WTC11 (cell line): ENCODE results near the gene SOX5. TPM values are rescaled to one million over a fixed set of nuclear protein-coding genes. Genes with fewer than 3 reads are reported as not detected.

ENCODE experiments used
- ATAC-seq: fragments of 200-7000 bp; cut with Tn5 transposase; 2 replicates; pipeline ENCODE4 v1.10.0; 2021; ENCODE audit warnings: mild to moderate bottlenecking, moderate library complexity
- CTCF ChIA-PET: fragments of 300-600 bp; sonication (Branson Sonifier 250); formaldehyde crosslinking; loops from one replicate; lab custom pipeline; 2021; ENCODE audit warnings: antibody characterized with exemption; lab: Charles Lee
- POLR2A ChIA-PET: fragments of 350-600 bp; sonication (Branson Sonifier 250); formaldehyde crosslinking; loops from one replicate; lab custom pipeline; 2021; ENCODE audit warnings: antibody characterized with exemption; lab: Charles Lee
- DNase-seq: peaks from one replicate; pipeline ENCODE4 v3.0.0; 2021; ENCODE audit warnings: low spot score
- H3K27ac Mint-ChIP-seq: 2 replicates; pipeline ENCODE4 v1.8.0; 2021; ENCODE audit warnings: mixed read lengths
- H3K27me3 Mint-ChIP-seq: 2 replicates; pipeline ENCODE4 v1.8.0; 2021; ENCODE audit warnings: low read depth, mild to moderate bottlenecking, moderate library complexity, mixed read lengths
- H3K36me3 Mint-ChIP-seq: 2 replicates; pipeline ENCODE4 v1.8.0; 2021; ENCODE audit warnings: mixed read lengths
- H3K4me1 Mint-ChIP-seq: 2 replicates; pipeline ENCODE4 v1.8.0; 2022; ENCODE audit warnings: mixed read lengths
- H3K4me3 Mint-ChIP-seq: 2 replicates; pipeline ENCODE4 v1.8.0; 2021; ENCODE audit warnings: mild to moderate bottlenecking, moderate library complexity, mixed read lengths
- H3K9me3 Mint-ChIP-seq: 2 replicates; pipeline ENCODE4 v1.8.0; 2021; ENCODE audit warnings: mixed read lengths
- AR ChIP-seq: fragments of 250-450 bp; sonication (Bioruptor Pico); IDR thresholded peaks from 2 replicates; pipeline ENCODE4 v1.9.0; 2021; ENCODE audit warnings: mild to moderate bottlenecking
- ATF1 ChIP-seq: sonication (generic); formaldehyde crosslinking; IDR thresholded peaks from 2 replicates; pipeline ENCODE4 v1.8.1; 2023; ENCODE audit warnings: mild to moderate bottlenecking, moderate library complexity, missing genetic modification reagents
- CREM ChIP-seq: sonication (generic); formaldehyde crosslinking; IDR thresholded peaks from 2 replicates; pipeline ENCODE4 v1.8.1; 2022; ENCODE audit warnings: mild to moderate bottlenecking, missing genetic modification reagents, moderate library complexity
- FOXJ3 ChIP-seq: sonication (generic); formaldehyde crosslinking; IDR thresholded peaks from 2 replicates; pipeline ENCODE4 v1.9.0; 2021; ENCODE audit warnings: missing genetic modification reagents, mild to moderate bottlenecking, borderline replicate concordance
- JAZF1 ChIP-seq: fragments of 250-450 bp; sonication (Bioruptor Pico); IDR thresholded peaks from 2 replicates; pipeline ENCODE4 v1.9.0; 2021; ENCODE audit warnings: moderate library complexity, mild to moderate bottlenecking, inconsistent platforms
- KAT7 ChIP-seq: sonication (generic); formaldehyde crosslinking; IDR thresholded peaks from 2 replicates; pipeline ENCODE4 v1.8.1; 2023; ENCODE audit warnings: missing genetic modification reagents, mild to moderate bottlenecking, borderline replicate concordance
- NFATC4 ChIP-seq: fragments of 250-450 bp; sonication (Bioruptor Pico); IDR thresholded peaks from 2 replicates; pipeline ENCODE4 v1.9.0; 2021; ENCODE audit warnings: mild to moderate bottlenecking
- NFE2L1 ChIP-seq: sonication (generic); formaldehyde crosslinking; IDR thresholded peaks from 2 replicates; pipeline ENCODE4 v1.8.1; 2023; ENCODE audit warnings: missing genetic modification reagents
- NR1H2 ChIP-seq: sonication (generic); formaldehyde crosslinking; IDR thresholded peaks from 2 replicates; pipeline ENCODE4 v1.9.0; 2021; ENCODE audit warnings: mild to moderate bottlenecking, moderate library complexity, missing genetic modification reagents
- OVOL2 ChIP-seq: fragments of 250-450 bp; sonication (Bioruptor Pico); IDR thresholded peaks from 2 replicates; pipeline ENCODE4 v1.9.0; 2021; ENCODE audit warnings: mild to moderate bottlenecking, borderline replicate concordance
- RELA ChIP-seq: sonication (generic); formaldehyde crosslinking; IDR thresholded peaks from 2 replicates; pipeline ENCODE4 v1.8.1; 2022; ENCODE audit warnings: missing genetic modification reagents, mild to moderate bottlenecking, borderline replicate concordance
- ZBTB21 ChIP-seq: sonication (generic); formaldehyde crosslinking; IDR thresholded peaks from 2 replicates; pipeline ENCODE4 v1.8.1; 2023; ENCODE audit warnings: mild to moderate bottlenecking, missing genetic modification reagents, borderline replicate concordance
- ZNF512 ChIP-seq: sonication (generic); formaldehyde crosslinking; IDR thresholded peaks from 2 replicates; pipeline ENCODE4 v1.8.1; 2022; ENCODE audit warnings: missing genetic modification reagents, borderline replicate concordance
- ZNF532 ChIP-seq: fragments of 250-450 bp; sonication (Bioruptor Pico); IDR thresholded peaks from 2 replicates; pipeline ENCODE4 v1.9.0; 2021; ENCODE audit warnings: mild to moderate bottlenecking, borderline replicate concordance
- ZNF671 ChIP-seq: fragments of 250-450 bp; sonication (Bioruptor Pico); IDR thresholded peaks from 2 replicates; pipeline ENCODE4 v1.8.0; 2021; ENCODE audit warnings: mild to moderate bottlenecking
- total RNA-seq: library from RNA; stranded (reverse); gene quantifications from 3 replicates; pipeline ENCODE4 v1.2.3, GENCODE V29; 2021
- TF ChIP-seq, protein P1 (sequence below): fragments of 250-450 bp; sonication (Bioruptor Pico); IDR thresholded peaks from 2 replicates; pipeline ENCODE4 v1.8.0; 2021; ENCODE audit warnings: mild to moderate bottlenecking
- TF ChIP-seq, protein P2 (sequence below): sonication (generic); formaldehyde crosslinking; IDR thresholded peaks from 2 replicates; pipeline ENCODE4 v1.8.1; 2022; ENCODE audit warnings: mild to moderate bottlenecking, missing genetic modification reagents, moderate library complexity, borderline replicate concordance
- TF ChIP-seq, protein P3 (sequence below): fragments of 250-450 bp; sonication (Bioruptor Pico); IDR thresholded peaks from 2 replicates; pipeline ENCODE4 v1.9.0; 2021; ENCODE audit warnings: mild to moderate bottlenecking
- TF ChIP-seq, protein P4 (sequence below): sonication (generic); formaldehyde crosslinking; IDR thresholded peaks from 2 replicates; pipeline ENCODE4 v1.8.0; 2022; ENCODE audit warnings: mild to moderate bottlenecking, missing genetic modification reagents

The SOX5 gene
- total RNA-seq, 1 experiment from 2014 or later, result 2.3 TPM

DNA sequence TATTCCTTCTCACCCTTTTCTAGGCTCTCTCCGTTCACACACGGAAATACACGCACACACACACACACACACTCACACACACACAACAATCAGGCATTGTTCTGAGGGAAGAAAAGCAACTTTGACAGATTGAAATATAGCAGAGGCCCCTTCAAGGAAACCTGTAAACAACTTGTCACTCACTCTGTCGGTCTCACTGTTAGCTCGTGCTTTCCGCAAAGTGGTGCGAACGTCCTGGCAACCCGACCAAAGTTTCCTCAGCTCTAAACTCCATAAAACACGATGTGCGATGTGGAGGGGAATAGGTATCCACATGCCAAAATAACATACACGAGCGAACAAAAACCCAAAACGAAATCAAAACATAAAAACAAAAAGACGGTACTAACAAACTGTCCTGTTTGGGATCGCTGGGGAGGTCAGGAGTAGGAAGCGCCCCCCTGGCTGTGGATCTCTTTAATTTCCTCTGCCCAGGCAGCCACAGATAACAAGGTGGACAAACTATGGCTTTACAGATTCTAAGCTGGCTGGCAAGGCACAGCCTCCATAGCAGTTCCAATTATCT, 822 bp upstream of the SOX5 start:
- DNase-seq (no peak), ATAC-seq (peak; percentile 56)
- TF ChIP-seq KAT7 (no peak), ZBTB21 (CRISPR knock-in tag) (no peak), ZNF671 (no peak), JAZF1 (CRISPR knock-in tag) (no peak), NFATC4 (CRISPR knock-in tag) (no peak), CREM (CRISPR knock-in tag) (no peak)
- TF ChIP-seq, protein P1, sequence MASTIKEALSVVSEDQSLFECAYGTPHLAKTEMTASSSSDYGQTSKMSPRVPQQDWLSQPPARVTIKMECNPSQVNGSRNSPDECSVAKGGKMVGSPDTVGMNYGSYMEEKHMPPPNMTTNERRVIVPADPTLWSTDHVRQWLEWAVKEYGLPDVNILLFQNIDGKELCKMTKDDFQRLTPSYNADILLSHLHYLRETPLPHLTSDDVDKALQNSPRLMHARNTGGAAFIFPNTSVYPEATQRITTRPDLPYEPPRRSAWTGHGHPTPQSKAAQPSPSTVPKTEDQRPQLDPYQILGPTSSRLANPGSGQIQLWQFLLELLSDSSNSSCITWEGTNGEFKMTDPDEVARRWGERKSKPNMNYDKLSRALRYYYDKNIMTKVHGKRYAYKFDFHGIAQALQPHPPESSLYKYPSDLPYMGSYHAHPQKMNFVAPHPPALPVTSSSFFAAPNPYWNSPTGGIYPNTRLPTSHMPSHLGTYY (CRISPR knock-in tag), result no peak
- TF ChIP-seq, protein P2, sequence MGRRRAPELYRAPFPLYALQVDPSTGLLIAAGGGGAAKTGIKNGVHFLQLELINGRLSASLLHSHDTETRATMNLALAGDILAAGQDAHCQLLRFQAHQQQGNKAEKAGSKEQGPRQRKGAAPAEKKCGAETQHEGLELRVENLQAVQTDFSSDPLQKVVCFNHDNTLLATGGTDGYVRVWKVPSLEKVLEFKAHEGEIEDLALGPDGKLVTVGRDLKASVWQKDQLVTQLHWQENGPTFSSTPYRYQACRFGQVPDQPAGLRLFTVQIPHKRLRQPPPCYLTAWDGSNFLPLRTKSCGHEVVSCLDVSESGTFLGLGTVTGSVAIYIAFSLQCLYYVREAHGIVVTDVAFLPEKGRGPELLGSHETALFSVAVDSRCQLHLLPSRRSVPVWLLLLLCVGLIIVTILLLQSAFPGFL (CRISPR knock-in tag), result no peak
- TF ChIP-seq, protein P3, sequence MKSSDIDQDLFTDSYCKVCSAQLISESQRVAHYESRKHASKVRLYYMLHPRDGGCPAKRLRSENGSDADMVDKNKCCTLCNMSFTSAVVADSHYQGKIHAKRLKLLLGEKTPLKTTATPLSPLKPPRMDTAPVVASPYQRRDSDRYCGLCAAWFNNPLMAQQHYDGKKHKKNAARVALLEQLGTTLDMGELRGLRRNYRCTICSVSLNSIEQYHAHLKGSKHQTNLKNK (CRISPR knock-in tag), result no peak
- no peak overlapping the region for H3K27ac Mint-ChIP-seq
- no peaks in the 10 kb centered on the region for H3K4me1 Mint-ChIP-seq
- H3K36me3 Mint-ChIP-seq, result no peaks in the 10 kb centered on the region
- no peaks in the 10 kb centered on the region for H3K27me3 Mint-ChIP-seq
- ChIA-PET CTCF (interaction anchor here (1.0 kb wide), 1 partner anchor 611 kb away, joined by 6 read pairs; no protein-coding TSS in a partner anchor), POLR2A (no interaction called here)
- no peaks in the 10 kb centered on the region for H3K9me3 Mint-ChIP-seq
- no peak overlapping the region for H3K4me3 Mint-ChIP-seq

DNA sequence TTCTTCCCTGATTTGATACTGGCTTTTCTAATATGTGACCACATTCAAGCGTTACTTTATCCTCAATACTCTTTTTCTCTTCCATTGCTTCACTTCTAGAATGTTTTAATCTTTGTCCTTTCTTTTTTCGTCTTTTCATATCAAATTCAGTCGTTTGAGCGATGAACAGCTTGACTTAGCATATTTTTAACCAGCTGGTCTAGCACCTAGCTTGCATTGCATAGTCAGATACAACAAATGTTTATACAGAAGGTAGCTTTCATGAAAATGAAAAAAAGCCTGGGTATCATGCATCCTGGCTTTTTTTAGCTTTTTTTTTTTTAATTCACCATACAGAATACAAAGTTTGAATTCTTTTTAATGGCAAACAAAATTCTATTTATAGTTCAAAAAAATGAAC, 1.2 kb downstream of the SOX5 start:
- H3K4me1 Mint-ChIP-seq, result peaks cover 4% of the 10 kb centered on the region
- POLR2A ChIA-PET, result interaction anchor here (0.6 kb wide), 1 partner anchor 393 kb away, joined by 3 read pairs; no protein-coding TSS in a partner anchor
- no peak overlapping the region for H3K27ac Mint-ChIP-seq
- no peak overlapping the region for H3K4me3 Mint-ChIP-seq
- DNase-seq (no peak), ATAC-seq (no peak)
- H3K36me3 Mint-ChIP-seq, result no peaks in the 10 kb centered on the region
- CTCF ChIA-PET, result interaction anchor here (0.5 to 1.5 kb wide), 2 partner anchors 424 to 728 kb away, joined by 3 to 6 read pairs; no protein-coding TSS in a partner anchor
- no peaks in the 10 kb centered on the region for H3K9me3 Mint-ChIP-seq
- H3K27me3 Mint-ChIP-seq, result no peaks in the 10 kb centered on the region
- no peak for TF ChIP-seq FOXJ3 (CRISPR knock-in tag)
- no peak for TF ChIP-seq AR (CRISPR knock-in tag)
- no peak for TF ChIP-seq NR1H2 (CRISPR knock-in tag)
- no peak for TF ChIP-seq ATF1 (CRISPR knock-in tag)
- TF ChIP-seq, protein P4, sequence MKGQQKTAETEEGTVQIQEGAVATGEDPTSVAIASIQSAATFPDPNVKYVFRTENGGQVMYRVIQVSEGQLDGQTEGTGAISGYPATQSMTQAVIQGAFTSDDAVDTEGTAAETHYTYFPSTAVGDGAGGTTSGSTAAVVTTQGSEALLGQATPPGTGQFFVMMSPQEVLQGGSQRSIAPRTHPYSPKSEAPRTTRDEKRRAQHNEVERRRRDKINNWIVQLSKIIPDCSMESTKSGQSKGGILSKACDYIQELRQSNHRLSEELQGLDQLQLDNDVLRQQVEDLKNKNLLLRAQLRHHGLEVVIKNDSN (CRISPR knock-in tag), result no peak
- no peak for TF ChIP-seq NFATC4 (CRISPR knock-in tag)
- no peak for TF ChIP-seq RELA (CRISPR knock-in tag)
- no peak for TF ChIP-seq NFE2L1
- TF ChIP-seq OVOL2 (CRISPR knock-in tag), result no peak
- TF ChIP-seq, protein P2 (CRISPR knock-in tag), result no peak
- no peak for TF ChIP-seq ZNF512 (CRISPR knock-in tag)
- TF ChIP-seq ZNF532 (CRISPR knock-in tag), result no peak
- TF ChIP-seq CREM (CRISPR knock-in tag), result no peak
- TF ChIP-seq, protein P3 (CRISPR knock-in tag), result no peak
